ENCODE measurements around the gene OR4N5.

- TF ChIP-seq CTCF (IDR thresholded peaks at IDR 0.05) (no peak), POLR2A (IDR thresholded peaks at IDR 0.05) (no peak), EP300 (IDR thresholded peaks at IDR 0.05) (no peak)
These were observed 6.2 kb downstream of the OR4N5 start for GRCh38 chr14:20144820-20145219.

Data from tibial nerve (tissue), 4 donors.